ENCODE measurements around the gene ZNF207.

- TF ChIP-seq EZH2phosphoT487 (IDR thresholded peaks at IDR 0.05; ENCODE audit: borderline replicate concordance, low read length) (no peak), CTCF (conservative IDR thresholded peaks at IDR 0.05; ENCODE audit: low read depth, low read length) (no peak)
These were observed 6.4 kb downstream of the ZNF207 start for GRCh38 chr17:32356378-32356743.
